A549 treated with AZD2906 at 1 μM for 4 hours (cell line): ENCODE data around the gene VPS51. TPM values are rescaled to one million over a fixed set of nuclear protein-coding genes. Genes with fewer than 3 reads are reported as not detected.

Source experiments
- total RNA-seq: library from RNA; stranded (reverse); fragments of 200-300 nt; extraction: Qiagen RNA extraction; gene quantifications from 5 replicates; pipeline ENCODE4 v1.2.3, GENCODE V29; 2022

The VPS51 gene
- total RNA-seq, result 51.5 to 77.8 TPM (median 55.8 TPM) in 5 replicates

GRCh38 chr11:65095974-65096806 is at the start of gene VPS51:
VPS51 (plus strand) TSS chr11:65096214; CDS start chr11:65096251, 37 bp downstream.

GRCh38 chr11:65058419-65059054 is 37.5 kb upstream of the VPS51 start, which contains the start of gene NAALADL1:
NAALADL1 (minus strand) TSS chr11:65058553; CDS start chr11:65058521, 32 bp downstream.

GRCh38 chr11:65083834-65084597 is 12.0 kb upstream of the VPS51 start, which contains the start of the genes CDCA5 and ZFPL1:
CDCA5 (minus strand) TSS chr11:65084040; CDS start chr11:65083978, 62 bp downstream.
ZFPL1 (plus strand) TSS chr11:65084222; CDS start chr11:65084699, 477 bp downstream.

GRCh38 chr11:65111744-65112545 is 15.9 kb downstream of the VPS51 start, which contains the start of gene TM7SF2:
TM7SF2 (plus strand) TSS chr11:65111872; CDS start chr11:65112016, 144 bp downstream.

GRCh38 chr11:65117206-65118096 is 21.4 kb downstream of the VPS51 start, which contains the start of gene ZNHIT2:
ZNHIT2 (minus strand) TSS chr11:65117701; CDS start chr11:65117653, 48 bp downstream.

GRCh38 chr11:65121865-65122696 is 26.1 kb downstream of the VPS51 start, which contains the start of the genes FAU and MRPL49:
FAU (minus strand) TSS chr11:65122134; CDS start chr11:65121813, 321 bp downstream.
MRPL49 (plus strand) TSS chr11:65122321; CDS start chr11:65122347, 26 bp downstream.

GRCh38 chr11:65134240-65134951 is 38.4 kb downstream of the VPS51 start, which contains the start of gene SYVN1:
SYVN1 (minus strand) TSS chr11:65134519; CDS start chr11:65133601, 918 bp downstream.

Other genes starting within 250 kb of the VPS51 start
- gene EHD1, start 217.6 kb upstream of the VPS51 start, total RNA-seq, result 94.8 to 121 TPM (median 111 TPM) in 5 replicates
- 13.7 to 22.4 TPM (median 20.9 TPM) in 5 replicates for gene ATG2A, start 179.0 kb upstream of the VPS51 start, total RNA-seq
- gene PPP2R5B, start 171.5 kb upstream of the VPS51 start, total RNA-seq, result 3.4 to 5.3 TPM (median 4.5 TPM) in 5 replicates
- gene GPHA2, start 160.3 kb upstream of the VPS51 start, total RNA-seq, result not detected in 5 replicates
- not detected in 5 replicates for gene MAJIN, start 124.1 kb upstream of the VPS51 start, total RNA-seq
- gene BATF2, start 99.2 kb upstream of the VPS51 start, total RNA-seq, result 0.58 to 0.79 TPM (median 0.63 TPM) in 5 replicates
- 162 to 198 TPM (median 189 TPM) in 5 replicates for gene ARL2, start 82.1 kb upstream of the VPS51 start, total RNA-seq
- 20.8 to 25.4 TPM (median 23.6 TPM) in 5 replicates for gene SNX15, start 68.8 kb upstream of the VPS51 start, total RNA-seq
- 35.4 to 58.5 TPM (median 57.6 TPM) in 5 replicates for gene SAC3D1, start 55.0 kb upstream of the VPS51 start, total RNA-seq
- not detected in 5 replicates for gene NAALADL1, start 37.7 kb upstream of the VPS51 start, total RNA-seq
- gene CDCA5, start 12.2 kb upstream of the VPS51 start, total RNA-seq, result 67.5 to 78.7 TPM (median 73.1 TPM) in 5 replicates
- gene ZFPL1, start 12.0 kb upstream of the VPS51 start, total RNA-seq, result 35.1 to 37.1 TPM (median 36.6 TPM) in 5 replicates
- 4.1 to 7.2 TPM (median 5.6 TPM) in 5 replicates for gene TM7SF2, start 15.7 kb downstream of the VPS51 start, total RNA-seq
- 13.3 to 24.2 TPM (median 21.9 TPM) in 5 replicates for gene ZNHIT2, start 21.5 kb downstream of the VPS51 start, total RNA-seq
- 834 to 1,066 TPM (median 993 TPM) in 5 replicates for gene FAU, start 25.9 kb downstream of the VPS51 start, total RNA-seq
- gene MRPL49, start 26.1 kb downstream of the VPS51 start, total RNA-seq, result 67.8 to 77.4 TPM (median 68.7 TPM) in 5 replicates
- gene SYVN1, start 38.3 kb downstream of the VPS51 start, total RNA-seq, result 29.0 to 41.9 TPM (median 39.5 TPM) in 5 replicates
- not detected in 5 replicates for gene SPDYC, start 74.0 kb downstream of the VPS51 start, total RNA-seq
- 107 to 119 TPM (median 117 TPM) in 5 replicates for gene CAPN1, start 85.7 kb downstream of the VPS51 start, total RNA-seq
- 12.4 to 15.4 TPM (median 13.8 TPM) in 5 replicates for gene POLA2, start 165.7 kb downstream of the VPS51 start, total RNA-seq
- gene CDC42EP2, start 218.7 kb downstream of the VPS51 start, total RNA-seq, result 14.1 to 21.9 TPM (median 19.2 TPM) in 5 replicates
- 39.6 to 46.8 TPM (median 40.9 TPM) in 5 replicates for gene DPF2, start 237.6 kb downstream of the VPS51 start, total RNA-seq